ENCODE measurements around the gene RNU6-1. TPM values are rescaled to one million over a fixed set of nuclear protein-coding genes. Genes with fewer than 3 reads are reported as not detected.

RNU6-1 gene
- total RNA-seq, 2 experiments from 2014 or later = not detected

DNA sequence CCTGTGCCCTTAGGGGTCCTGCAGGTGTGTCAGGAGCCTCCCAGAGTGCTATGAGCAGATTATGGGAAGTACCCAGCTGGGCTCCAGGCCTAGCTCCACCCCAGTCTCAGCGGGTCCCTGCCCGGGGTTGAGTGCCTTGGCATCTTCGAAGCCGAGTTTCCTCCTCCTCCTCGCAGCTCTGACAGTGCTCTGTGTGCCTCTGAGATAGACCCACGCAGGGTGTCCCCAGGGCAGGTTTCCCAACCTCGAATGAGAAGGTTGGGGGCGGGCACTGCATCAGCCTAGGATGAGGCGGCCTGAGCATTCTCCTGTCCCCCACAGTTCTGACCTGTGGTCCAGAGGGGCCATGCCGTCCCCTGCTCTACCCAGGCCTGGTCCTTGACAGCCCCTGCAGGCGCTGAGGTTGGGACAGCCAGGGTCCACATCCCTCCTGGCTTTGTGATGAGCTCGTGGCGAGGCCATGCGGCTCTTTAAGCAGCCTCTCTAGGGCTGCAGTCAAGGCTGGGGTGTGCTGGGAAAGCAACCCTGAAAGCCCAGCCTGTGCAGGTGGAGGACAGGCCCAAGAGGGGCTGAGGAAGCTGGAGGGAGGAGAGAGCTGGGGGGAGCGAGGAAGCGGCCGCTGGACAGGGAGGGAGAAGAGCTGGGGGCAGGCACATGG is 34.7 kb downstream of the RNU6-1 start:
- Mint-ChIP-seq H3K4me1 (no peaks in the 10 kb centered on the region), H3K4me3 (no peak overlapping the region), H3K27ac (no peak overlapping the region), H3K36me3 (ENCODE audit: low read depth) (no peaks in the 10 kb centered on the region), H3K9me3 (no peaks in the 10 kb centered on the region), H3K27me3 (no peaks in the 10 kb centered on the region)
- ChIA-PET CTCF (no interaction called here), POLR2A (no interaction called here)
- DNase-seq = no peak

DNA sequence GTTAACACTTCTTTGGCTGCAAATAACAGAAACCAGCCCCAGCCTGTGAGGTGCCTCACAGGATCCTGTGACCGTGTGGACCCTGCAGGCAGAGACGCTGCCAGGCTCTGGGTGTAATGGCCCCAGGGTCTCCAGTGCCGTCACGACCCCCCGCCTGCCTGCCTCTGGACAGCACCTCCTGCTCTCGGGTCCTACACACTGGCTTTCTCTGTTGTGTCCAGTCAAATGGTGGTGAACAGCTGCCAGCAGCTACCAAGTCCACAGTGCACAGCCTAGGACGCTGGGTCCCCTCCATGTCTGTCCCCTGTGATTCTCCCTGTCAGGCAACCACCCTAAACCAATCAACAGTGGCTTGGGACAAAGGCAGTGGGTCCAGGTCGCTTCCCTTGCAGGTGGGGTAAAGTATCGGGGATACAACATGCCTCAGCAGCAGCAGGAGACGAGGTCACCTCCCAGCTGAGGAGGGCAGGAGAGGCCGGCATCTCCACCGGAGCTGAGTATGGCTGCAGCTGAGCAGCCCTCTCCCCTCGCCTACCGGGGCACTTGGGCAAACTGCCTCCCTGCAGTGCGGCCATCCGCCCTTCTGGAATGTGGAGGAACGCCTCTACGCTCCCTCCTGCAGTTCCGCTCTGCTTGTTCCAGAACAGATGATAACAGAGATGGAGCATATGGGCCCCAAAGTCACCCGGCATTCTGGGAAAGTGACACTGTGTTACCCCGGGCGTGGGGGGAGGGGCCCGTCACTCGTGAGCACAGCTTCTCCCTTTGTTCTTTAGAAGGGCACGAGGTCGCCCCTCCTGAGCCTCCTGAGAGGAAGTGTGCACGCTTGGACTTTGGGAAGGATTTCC is 35.6 kb downstream of the RNU6-1 start:
- H3K27me3 Mint-ChIP-seq = no peaks in the 10 kb centered on the region
- no peak overlapping the region for H3K4me3 Mint-ChIP-seq
- no peaks in the 10 kb centered on the region for H3K4me1 Mint-ChIP-seq
- ChIA-PET POLR2A (no interaction called here), CTCF (no interaction called here)
- DNase-seq = no peak
- H3K36me3 Mint-ChIP-seq (ENCODE audit: low read depth) = no peaks in the 10 kb centered on the region
- no peaks in the 10 kb centered on the region for H3K9me3 Mint-ChIP-seq
- H3K27ac Mint-ChIP-seq = no peak overlapping the region

DNA sequence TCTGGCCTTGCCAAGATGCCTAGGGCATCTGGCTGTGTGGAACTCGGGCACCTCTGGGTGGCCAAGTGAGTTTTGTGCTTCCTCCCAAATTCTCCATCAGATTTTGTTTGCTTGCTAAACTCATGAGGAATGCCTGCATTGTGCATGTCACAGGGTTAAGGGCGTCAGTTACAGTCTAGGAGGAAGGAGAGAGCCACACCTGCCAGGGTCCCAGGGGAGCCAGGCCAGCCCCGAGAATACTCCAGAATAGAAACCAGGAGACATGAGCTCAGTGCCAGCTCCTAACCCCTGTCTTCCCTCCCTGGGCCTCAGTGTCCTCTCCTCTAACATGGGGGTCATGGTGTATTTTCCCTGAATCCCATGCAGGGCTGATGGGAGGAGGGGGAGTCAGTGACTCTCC is 36.5 kb downstream of the RNU6-1 start:
- DNase-seq = no peak
- Mint-ChIP-seq H3K27ac (no peak overlapping the region), H3K36me3 (ENCODE audit: low read depth) (no peaks in the 10 kb centered on the region), H3K4me3 (no peak overlapping the region), H3K9me3 (no peaks in the 10 kb centered on the region), H3K4me1 (no peaks in the 10 kb centered on the region), H3K27me3 (no peaks in the 10 kb centered on the region)
- POLR2A ChIA-PET = no interaction called here
- CTCF ChIA-PET = no interaction called here

DNA sequence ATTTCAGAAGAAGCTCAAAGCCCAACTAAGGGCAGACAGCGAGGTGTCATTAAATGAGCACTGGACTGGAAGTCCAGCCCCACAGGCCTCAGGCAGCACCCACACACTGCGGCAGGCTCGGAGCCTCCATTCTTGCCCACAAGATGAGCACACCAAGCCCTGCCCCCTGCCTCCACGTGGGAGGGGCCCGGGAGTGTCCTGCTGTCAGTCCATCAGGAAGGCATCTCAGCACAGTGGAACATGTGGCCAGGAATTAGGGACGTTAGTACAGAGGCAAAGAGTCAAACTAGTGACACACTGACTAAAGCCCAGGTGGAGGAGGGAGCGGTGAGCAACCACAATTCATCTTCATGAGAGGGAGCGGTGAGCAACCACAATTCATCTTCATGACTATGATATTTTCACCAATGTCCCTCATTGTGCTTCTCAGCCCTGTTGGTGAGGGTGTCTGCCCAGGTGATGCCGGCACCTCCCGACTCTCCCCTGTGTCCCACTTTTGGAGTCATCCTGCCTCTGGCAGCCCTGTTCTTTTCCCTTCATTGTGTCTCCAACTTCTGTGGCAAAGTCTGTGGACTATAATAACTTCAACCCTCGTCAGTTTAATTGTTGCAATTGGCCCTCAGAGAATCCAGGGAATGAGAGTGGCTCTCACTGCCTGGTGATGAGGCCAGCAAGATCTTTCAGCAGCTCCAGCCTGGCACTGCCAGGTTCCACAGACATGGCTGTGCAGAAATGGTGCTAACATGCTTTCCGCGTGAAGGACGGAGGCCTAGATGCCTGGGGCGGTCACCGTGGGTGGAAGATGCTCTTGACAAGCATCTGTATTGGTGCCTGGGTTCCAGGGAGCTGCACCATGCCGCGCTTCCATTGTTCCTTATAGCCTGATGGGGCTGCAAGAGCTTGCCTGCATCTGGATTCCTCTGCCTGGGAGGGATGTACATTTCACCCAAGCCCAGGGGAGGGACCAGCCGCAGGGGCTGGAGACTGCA is 37.6 kb downstream of the RNU6-1 start:
- H3K27ac Mint-ChIP-seq = no peak overlapping the region
- ChIA-PET CTCF (no interaction called here), POLR2A (no interaction called here)
- no peaks in the 10 kb centered on the region for H3K9me3 Mint-ChIP-seq
- H3K4me3 Mint-ChIP-seq = no peak overlapping the region
- H3K36me3 Mint-ChIP-seq (ENCODE audit: low read depth) = no peaks in the 10 kb centered on the region
- DNase-seq = no peak
- H3K27me3 Mint-ChIP-seq = no peaks in the 10 kb centered on the region
- H3K4me1 Mint-ChIP-seq = no peaks in the 10 kb centered on the region

DNA sequence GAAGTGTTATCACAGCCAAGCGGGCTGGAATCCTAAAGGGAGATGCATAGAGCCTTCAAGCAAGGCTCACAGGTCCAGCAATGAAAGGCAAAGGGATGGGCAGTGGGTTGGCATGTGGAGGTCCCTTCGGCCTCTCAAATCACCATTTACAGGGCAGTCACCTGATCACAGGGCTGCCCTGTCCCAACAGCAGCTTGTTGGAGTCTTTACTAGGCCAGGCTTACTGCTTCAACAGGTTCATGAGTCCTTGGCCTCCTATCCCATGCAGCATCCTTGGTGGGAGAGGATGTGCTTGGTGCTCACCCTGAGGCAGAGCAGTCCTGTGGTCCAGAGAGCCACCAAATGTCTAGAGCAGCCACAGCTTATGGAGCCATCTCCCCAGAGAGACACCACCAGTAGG is 38.7 kb downstream of the RNU6-1 start:
- CTCF ChIA-PET = no interaction called here
- Mint-ChIP-seq H3K27me3 (no peaks in the 10 kb centered on the region), H3K4me3 (no peak overlapping the region), H3K9me3 (no peaks in the 10 kb centered on the region), H3K27ac (no peak overlapping the region), H3K36me3 (ENCODE audit: low read depth) (peaks cover under 1% of the 10 kb centered on the region), H3K4me1 (no peaks in the 10 kb centered on the region)
- no peak for DNase-seq
- POLR2A ChIA-PET = no interaction called here

DNA sequence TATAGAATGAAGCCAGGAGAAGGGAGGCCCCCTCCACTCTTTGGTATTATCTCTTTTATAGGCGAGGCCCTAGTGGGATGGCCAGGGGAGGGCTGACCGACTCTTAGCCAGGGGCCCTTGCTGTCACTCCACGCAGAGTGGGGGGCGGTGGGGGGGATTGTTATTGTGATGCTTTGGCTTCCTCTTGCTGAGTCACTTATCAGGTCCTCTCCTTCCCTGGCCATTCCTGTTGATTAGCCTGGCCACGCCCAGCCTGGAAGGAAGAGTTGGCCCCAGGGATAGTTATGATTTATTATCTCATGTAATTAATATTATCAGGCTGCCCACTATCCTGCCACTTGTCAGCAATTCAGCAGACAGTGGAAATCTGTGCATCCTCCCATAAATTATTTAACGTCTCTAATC is 40.0 kb downstream of the RNU6-1 start:
- ChIA-PET POLR2A (no interaction called here), CTCF (interaction anchor here (0.7 kb wide), 1 partner anchor 1206 kb away, joined by 3 read pairs; no protein-coding TSS in a partner anchor)
- Mint-ChIP-seq H3K9me3 (peaks cover 9% of the 10 kb centered on the region), H3K27me3 (no peaks in the 10 kb centered on the region), H3K4me1 (no peaks in the 10 kb centered on the region), H3K4me3 (no peak overlapping the region), H3K36me3 (ENCODE audit: low read depth) (peaks cover 4% of the 10 kb centered on the region), H3K27ac (no peak overlapping the region)
- no peak for DNase-seq

DNA sequence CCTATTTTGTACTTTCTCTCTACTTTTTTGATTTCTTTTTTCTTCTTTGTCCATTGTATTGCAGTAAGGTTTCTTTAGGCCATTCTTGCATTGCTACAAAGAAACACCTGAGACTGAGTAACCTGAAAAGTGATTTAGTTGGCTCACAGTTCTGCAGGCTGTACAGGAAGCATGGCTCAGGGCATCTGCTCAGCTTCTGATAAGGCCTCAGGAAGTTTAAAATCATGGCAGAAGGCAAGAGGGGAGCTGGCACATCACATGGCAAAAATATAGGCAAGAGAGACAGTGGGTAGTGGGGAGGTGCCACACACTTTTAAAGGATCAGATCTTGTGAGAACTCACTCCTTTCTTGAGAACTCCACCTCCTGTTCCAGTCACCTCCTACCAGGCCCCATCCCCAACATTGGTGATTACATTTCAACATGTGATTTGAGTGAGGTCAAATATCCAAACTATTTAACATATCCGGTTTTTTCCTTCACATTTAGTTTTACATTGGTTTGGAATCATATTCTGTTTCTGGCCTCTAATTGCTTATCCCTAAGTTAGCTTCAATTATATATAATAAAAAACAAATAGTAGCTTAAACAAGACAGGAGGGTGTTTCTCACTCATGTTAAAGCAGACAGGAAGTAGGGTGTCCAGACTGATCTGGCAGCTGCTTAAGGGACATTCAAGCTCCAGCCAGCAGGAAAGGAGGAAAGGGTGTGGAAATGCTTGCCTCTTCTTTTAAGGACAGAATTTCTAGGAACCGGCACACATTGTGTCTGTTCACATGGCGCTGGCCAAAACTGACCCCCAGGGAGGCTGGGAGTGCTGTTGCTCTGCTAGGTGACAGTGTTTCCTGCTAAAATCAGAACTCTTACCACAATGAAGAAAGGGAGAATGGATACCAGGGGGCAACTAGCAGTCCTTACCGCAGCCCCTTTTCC is 43.4 kb downstream of the RNU6-1 start:
- ChIA-PET POLR2A (no interaction called here), CTCF (no interaction called here)
- Mint-ChIP-seq H3K27me3 (no peaks in the 10 kb centered on the region), H3K4me3 (no peak overlapping the region), H3K27ac (no peak overlapping the region), H3K4me1 (no peaks in the 10 kb centered on the region), H3K36me3 (ENCODE audit: low read depth) (peaks cover 4% of the 10 kb centered on the region), H3K9me3 (peaks cover 10% of the 10 kb centered on the region)
- no peak for DNase-seq

DNA sequence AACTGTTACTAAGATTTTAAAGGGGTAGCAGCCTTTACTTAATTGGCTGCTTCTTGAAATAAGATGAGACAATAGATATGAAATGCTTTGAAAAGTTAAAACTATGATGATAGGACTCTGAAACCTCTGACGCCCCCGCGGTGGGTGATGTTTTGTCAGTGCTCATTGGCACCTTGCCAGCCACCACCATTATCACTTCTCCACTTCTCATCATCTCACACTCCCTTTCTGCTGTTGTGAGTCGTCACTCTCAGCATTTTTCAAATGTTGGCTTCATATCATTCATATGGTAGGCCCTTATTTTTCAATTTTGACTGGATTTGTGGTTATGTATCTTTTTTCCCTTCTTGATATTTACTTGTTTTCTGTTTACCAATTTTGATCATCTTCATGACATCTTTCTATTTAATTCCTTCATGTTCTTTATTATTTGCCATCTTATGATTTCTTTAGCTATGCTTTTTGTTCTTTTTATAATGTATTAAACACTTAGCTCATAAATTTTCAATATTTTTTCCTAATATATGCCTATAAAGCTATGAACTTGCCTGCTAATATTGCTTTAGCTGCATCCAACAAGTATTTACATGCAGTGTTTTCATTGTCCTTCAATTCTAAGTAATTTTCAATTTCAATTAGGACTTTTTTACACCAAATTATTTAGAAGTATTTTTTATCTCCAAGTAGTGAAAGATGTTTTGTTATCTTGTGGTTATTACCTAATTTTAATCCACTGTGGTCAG is 44.8 kb downstream of the RNU6-1 start:
- Mint-ChIP-seq H3K27me3 (no peaks in the 10 kb centered on the region), H3K27ac (no peak overlapping the region), H3K4me3 (no peak overlapping the region), H3K36me3 (ENCODE audit: low read depth) (peaks cover 4% of the 10 kb centered on the region), H3K4me1 (no peaks in the 10 kb centered on the region), H3K9me3 (peaks cover 10% of the 10 kb centered on the region)
- no peak for DNase-seq
- POLR2A ChIA-PET = no interaction called here
- CTCF ChIA-PET = no interaction called here

DNA sequence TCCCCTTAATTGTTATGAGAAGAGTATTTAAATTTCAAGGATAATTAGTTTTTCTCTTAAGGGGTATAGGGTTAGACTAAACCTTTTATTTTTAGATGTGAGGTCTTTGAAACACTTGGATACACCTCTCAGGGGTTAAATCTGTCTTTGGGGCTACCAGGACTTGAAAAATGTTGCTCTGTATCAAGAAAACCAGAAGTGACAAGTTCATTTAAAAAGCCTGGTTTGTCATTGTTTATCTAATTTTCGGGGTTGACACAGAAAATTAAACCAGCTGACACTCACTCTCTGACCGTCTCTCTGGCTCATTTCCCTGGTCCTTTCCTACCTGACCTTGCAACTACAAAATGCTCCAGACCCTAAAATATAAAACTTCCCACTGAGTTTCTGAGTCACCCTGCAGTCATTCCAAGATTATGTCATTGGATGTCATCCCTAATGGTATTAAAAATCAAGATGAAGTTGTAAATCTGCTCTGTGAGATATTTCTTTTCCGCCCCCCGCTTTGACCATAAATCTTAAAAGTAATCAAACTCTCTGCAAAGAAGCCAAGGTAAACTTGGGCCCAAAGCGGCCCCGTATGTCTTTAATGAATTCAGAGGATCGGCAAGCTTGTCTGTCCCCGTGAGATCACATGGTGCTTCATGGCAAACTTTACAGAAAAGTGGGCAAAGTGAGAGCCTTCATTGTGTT is 47.4 kb downstream of the RNU6-1 start:
- CTCF ChIA-PET = interaction anchor here (1.5 kb wide), 1 partner anchor 8 kb away, joined by 5 read pairs; no protein-coding TSS in a partner anchor
- DNase-seq = no peak
- Mint-ChIP-seq H3K9me3 (peaks cover 10% of the 10 kb centered on the region), H3K27me3 (no peaks in the 10 kb centered on the region), H3K4me3 (no peak overlapping the region), H3K27ac (no peak overlapping the region), H3K36me3 (ENCODE audit: low read depth) (peaks cover 4% of the 10 kb centered on the region), H3K4me1 (no peaks in the 10 kb centered on the region)
- POLR2A ChIA-PET = no interaction called here

DNA sequence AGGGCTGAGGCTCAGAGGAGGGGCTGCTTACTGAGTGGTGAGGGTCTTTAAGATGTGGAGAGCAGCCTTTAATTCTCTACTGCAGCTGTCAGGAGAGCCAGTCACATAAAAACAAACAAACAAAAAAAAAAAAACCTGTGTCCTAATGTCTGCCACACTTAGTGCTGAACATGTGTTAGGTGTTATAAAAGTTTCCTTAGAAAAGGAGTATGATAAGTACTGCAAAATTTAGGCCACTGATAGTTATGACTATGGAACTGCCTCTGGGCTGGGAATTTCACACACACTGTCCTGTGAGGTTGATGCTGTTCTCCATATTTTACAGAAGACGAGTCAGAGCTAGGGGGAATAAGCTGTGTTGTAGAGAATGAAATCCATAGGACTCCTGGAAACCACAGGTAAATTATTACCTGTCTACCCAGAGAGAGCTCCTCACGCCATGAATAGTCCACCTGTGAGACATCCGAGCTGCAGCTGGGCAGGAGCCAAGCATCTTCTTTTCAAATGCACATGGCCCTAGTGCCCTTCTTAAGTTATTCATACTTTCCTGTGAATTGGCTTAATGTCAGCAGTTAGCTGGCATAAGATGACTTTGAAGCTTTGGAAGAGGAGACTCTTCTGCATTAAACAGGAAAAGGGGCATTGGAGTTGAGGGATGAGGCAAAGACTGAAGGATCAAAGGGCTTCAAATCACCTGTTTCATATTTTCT is 49.1 kb downstream of the RNU6-1 start:
- no peaks in the 10 kb centered on the region for H3K36me3 Mint-ChIP-seq (ENCODE audit: low read depth)
- H3K9me3 Mint-ChIP-seq = peaks cover 10% of the 10 kb centered on the region
- CTCF ChIA-PET = no interaction called here
- H3K27ac Mint-ChIP-seq = no peak overlapping the region
- POLR2A ChIA-PET = no interaction called here
- no peak for DNase-seq
- H3K4me1 Mint-ChIP-seq = no peaks in the 10 kb centered on the region
- no peaks in the 10 kb centered on the region for H3K27me3 Mint-ChIP-seq
- no peak overlapping the region for H3K4me3 Mint-ChIP-seq
